Measurements from ENCODE around the gene ELAVL2. TPM values are rescaled to one million over a fixed set of nuclear protein-coding genes. Genes with fewer than 3 reads are reported as not detected.

The ELAVL2 gene
- total RNA-seq, result 10 to 100 TPM; 75.7 to 77.0 TPM
- polyA plus RNA-seq (ENCODE audit: insufficient read depth, low read depth, low replicate concordance), result 52.7 TPM
- long read RNA-seq, donor 1, partial matches to known transcripts, result 0 of 9 reads
- long read RNA-seq, donor 1, other reads (novel, unspliced or antisense), result 6 of 9 reads
- long read RNA-seq, donor 2, partial matches to known transcripts, result 0 of 1 reads
- long read RNA-seq, donor 2, other reads (novel, unspliced or antisense), result 0 of 1 reads

GRCh38 chr9:23826120-23826629 lies at the start of gene ELAVL2:
Gene ELAVL2, minus strand, starts transcription at chr9:23826240. Its CDS starts 64,006 bp downstream, at chr9:23762234.
- intact Hi-C loops (cut with DNase I; ENCODE audit: low total_unique reads), result no loop called here
- DNase-seq, result peak; percentile 98
- Histone ChIP-seq H3K4me1 (peaks cover 2% of the 10 kb centered on the region), H3K27ac (no peak within 1 kb of the TSS), H3K9me3 (no peaks in the 10 kb centered on the region), H3K27me3 (no peaks in the 10 kb centered on the region), H3K4me3 (peak within 1 kb of the TSS; percentile 27 to 54), H3K36me3 (ENCODE audit: low read depth, missing control alignments) (no peaks in the 10 kb centered on the region)
- TF ChIP-seq CTCF (IDR thresholded peaks at IDR 0.05) (no peak), POLR2A (IDR thresholded peaks at IDR 0.05) (no peak)
- WGBS, 2 donors, result 1% methylated on average over 30 of the region's 30 CpGs

- Histone ChIP-seq H3K4me1 (no peaks in the 10 kb centered on the region), H3K9me3 (no peaks in the 10 kb centered on the region), H3K4me3 (no peak overlapping the region), H3K27ac (no peak overlapping the region), H3K36me3 (ENCODE audit: low read depth, missing control alignments) (no peaks in the 10 kb centered on the region), H3K27me3 (no peaks in the 10 kb centered on the region)
- 67% methylated on average over 3 of the region's 3 CpGs for WGBS, 2 donors
- TF ChIP-seq POLR2A (IDR thresholded peaks at IDR 0.05), result no peak
- TF ChIP-seq CTCF (IDR thresholded peaks at IDR 0.05), result no peak
- DNase-seq, result no peak
- intact Hi-C loops (cut with DNase I; ENCODE audit: low total_unique reads), result no loop called here
Measured at GRCh38 chr9:23858234-23858633, 32.2 kb upstream of the ELAVL2 start.

GRCh38 chr9:23855873-23856604 lies 30.0 kb upstream of the ELAVL2 start:
- intact Hi-C loops (cut with DNase I; ENCODE audit: low total_unique reads), result no loop called here
- H3K4me1 ChIP-seq, result no peaks in the 10 kb centered on the region
- no peaks in the 10 kb centered on the region for H3K27me3 ChIP-seq
- H3K27ac ChIP-seq, result no peak overlapping the region
- H3K36me3 ChIP-seq (ENCODE audit: low read depth, missing control alignments), result no peaks in the 10 kb centered on the region
- TF ChIP-seq POLR2A (IDR thresholded peaks at IDR 0.05) (no peak), CTCF (IDR thresholded peaks at IDR 0.05) (no peak)
- H3K4me3 ChIP-seq, result no peak overlapping the region
- no peak for DNase-seq
- WGBS, 2 donors, result 81% methylated on average over 5 of the region's 5 CpGs
- no peaks in the 10 kb centered on the region for H3K9me3 ChIP-seq

GRCh38 chr9:23850690-23851629 lies 24.9 kb upstream of the ELAVL2 start:
- no peaks in the 10 kb centered on the region for H3K27me3 ChIP-seq
- DNase-seq, result peak; percentile 57
- TF ChIP-seq POLR2A (IDR thresholded peaks at IDR 0.05) (no peak), CTCF (IDR thresholded peaks at IDR 0.05) (no peak)

More at GRCh38 chr9:23850690-23851629, 24.9 kb upstream of the ELAVL2 start:
- Histone ChIP-seq H3K4me1 (peaks cover 4% of the 10 kb centered on the region), H3K27ac (peak overlapping the region in 1 of 2 donors; percentile 28), H3K36me3 (ENCODE audit: low read depth, missing control alignments) (no peaks in the 10 kb centered on the region), H3K9me3 (no peaks in the 10 kb centered on the region), H3K4me3 (peak overlapping the region; percentile 39 to 58)
- intact Hi-C loops (cut with DNase I; ENCODE audit: low total_unique reads), result no loop called here
- WGBS, 2 donors, result 1 to 2% methylated on average over 48 to 61 of the region's 62 CpGs
